HL-60 (cell line): ENCODE results near the gene GMFB.
"Not testable (repeated sequence)": the region's sequence is repeated elsewhere in the genome, so short reads cannot be mapped to it uniquely, and the experiment has no call there.

Source experiments
- CTCF ChIP-seq: IDR thresholded peaks from one replicate; pipeline ENCODE4 v1.5.1; 2011; ENCODE audit warnings: low read length, control low read depth, inconsistent platforms; ENCODE audit not compliant: insufficient read depth
- POLR2AphosphoS5 ChIP-seq: IDR thresholded peaks from 2 replicates; pipeline ENCODE4 v1.6.1; 2012; ENCODE audit warnings: low read depth

- not testable (repeated sequence) for TF ChIP-seq CTCF, POLR2AphosphoS5
Measured at GRCh38 chr14:54458536-54458935, 30.2 kb downstream of the GMFB start.
